SK-N-SH (cell line): ENCODE data around the gene LTBP1. TPM values are rescaled to one million over a fixed set of nuclear protein-coding genes. Genes with fewer than 3 reads are reported as not detected.

Experiments used
- CTCF ChIA-PET: fragments of 300-600, 350-600 bp; formaldehyde crosslinking; extraction: SDS; loops from one replicate; lab custom pipeline; 2021; lab: Yijun Ruan, JAX
- POLR2A ChIA-PET: fragments of 350-600 bp; sonication (Branson Sonifier 250); formaldehyde crosslinking; extraction: SDS; loops from one replicate; lab custom pipeline; 2020; ENCODE audit warnings: antibody characterized with exemption, inconsistent platforms; lab: Yijun Ruan, JAX
- DNase-seq: peaks from one replicate; pipeline ENCODE4 v3.0.0; 2012
- H2AFZ ChIP-seq: fragments of 200-600 bp; sonication (generic); 2 replicates; pipeline ENCODE4 v1.8.1; 2016; ENCODE audit warnings: antibody characterized with exemption, mild to moderate bottlenecking, low read depth
- H3F3A ChIP-seq: fragments of 200-600 bp; sonication (generic); replicated peaks from 2 replicates; pipeline ENCODE3; 2016; ENCODE audit warnings: antibody characterized with exemption, mild to moderate bottlenecking; ENCODE audit not compliant: insufficient read depth
- H3K27ac ChIP-seq, 2 experiments: fragments of 200-500 bp in 1 of 2; fragments of 200-600 bp in 1 of 2; sonication (Bioruptor generic) in 1 of 2; sonication (generic), shearing (Covaris generic) in 1 of 2; 2 replicates each; pipeline versions ENCODE4 v1.5.1 to v1.6.1; 2014 to 2016; ENCODE audit warnings: low read depth in 2 of 2, inconsistent platforms in 1 of 2, low read length in 1 of 2, mild to moderate bottlenecking in 1 of 2, mixed read lengths in 1 of 2
- H3K27me3 ChIP-seq: fragments of 200-600 bp; sonication (generic), shearing (Covaris generic); 2 replicates; pipeline ENCODE4 v1.6.1; 2016; ENCODE audit warnings: mixed run types; ENCODE audit not compliant: insufficient read depth
- H3K36me3 ChIP-seq, 2 experiments: fragments of 200-500 bp in 1 of 2; fragments of 200-600 bp in 1 of 2; sonication (Bioruptor generic) in 1 of 2; sonication (generic) in 1 of 2; replicated peaks in 1 of 2; 2 replicates each; pipeline versions ENCODE3 to v1.5.1; 2014 to 2016; ENCODE audit warnings: low read length in 1 of 2, mild to moderate bottlenecking in 1 of 2; ENCODE audit not compliant: insufficient read depth in 2 of 2, control insufficient read depth in 1 of 2
- H3K4me1 ChIP-seq, 2 experiments: fragments of 200-500 bp in 1 of 2; fragments of 200-600 bp in 1 of 2; sonication (Bioruptor generic) in 1 of 2; sonication (generic), shearing (Covaris generic) in 1 of 2; 2 replicates each; pipeline versions ENCODE4 v1.5.1 to v1.6.1; 2014 to 2016; ENCODE audit warnings: low read depth in 1 of 2, low read length in 1 of 2, mixed run types in 1 of 2; ENCODE audit not compliant: insufficient read depth in 2 of 2, control insufficient read depth in 1 of 2
- H3K4me2 ChIP-seq: fragments of 200-600 bp; sonication (generic), shearing (Covaris generic); 2 replicates; pipeline ENCODE4 v1.6.1; 2017; ENCODE audit warnings: mixed run types
- H3K4me3 ChIP-seq, 2 experiments: fragments of 200-500 bp in 1 of 2; fragments of 200-600 bp in 1 of 2; sonication (Bioruptor generic) in 1 of 2; sonication (generic), shearing (Covaris generic) in 1 of 2; 2 replicates each; pipeline versions ENCODE4 v1.5.1 to v1.8.1; 2014 to 2016; ENCODE audit warnings: low read depth in 2 of 2, inconsistent platforms in 1 of 2, low read length in 1 of 2, mild to moderate bottlenecking in 1 of 2, mixed read lengths in 1 of 2, moderate library complexity in 1 of 2
- H3K79me2 ChIP-seq: fragments of 200-600 bp; sonication (generic); 2 replicates; pipeline ENCODE4 v1.8.1; 2017; ENCODE audit warnings: mild to moderate bottlenecking; ENCODE audit not compliant: insufficient read depth
- H3K9ac ChIP-seq: fragments of 200-600 bp; sonication (generic); 2 replicates; pipeline ENCODE4 v1.6.1; 2017; ENCODE audit warnings: mixed run types
- H3K9me2 ChIP-seq: fragments of 200-600 bp; sonication (generic); 2 replicates; pipeline ENCODE4 v1.6.1; 2017; ENCODE audit warnings: mixed run types
- H3K9me3 ChIP-seq: fragments of 200-600 bp; sonication (generic); 2 replicates; pipeline ENCODE4 v1.6.1; 2017; ENCODE audit warnings: mixed run types, mild to moderate bottlenecking, moderate library complexity
- H4K20me1 ChIP-seq: fragments of 200-600 bp; sonication (generic); 2 replicates; pipeline ENCODE4 v1.6.1; 2017; ENCODE audit warnings: mild to moderate bottlenecking, mixed run types; ENCODE audit not compliant: insufficient read depth
- EP300 ChIP-seq, 2 experiments: IDR thresholded peaks; 2 replicates each; pipeline versions ENCODE4 v1.4.0 to v1.6.1; 2012; ENCODE audit warnings: borderline replicate concordance in 1 of 2, low read depth in 1 of 2, low read length in 1 of 2
- FOXJ3 ChIP-seq: sonication (generic); formaldehyde crosslinking; IDR thresholded peaks from 2 replicates; pipeline ENCODE4 v1.5.1; 2020; ENCODE audit warnings: mild to moderate bottlenecking, missing genetic modification reagents
- JUND ChIP-seq: IDR thresholded peaks from 2 replicates; pipeline ENCODE4 v1.4.0; 2012
- NFIC ChIP-seq: IDR thresholded peaks from 2 replicates; pipeline ENCODE4 v1.4.0; 2012; ENCODE audit warnings: borderline replicate concordance
- RCOR1 ChIP-seq: fragments of 150-350 bp; IDR thresholded peaks from 2 replicates; pipeline ENCODE4 v1.6.1; 2017; ENCODE audit warnings: antibody characterized with exemption, low read length
- TCF12 ChIP-seq: IDR thresholded peaks from 2 replicates; pipeline ENCODE4 v1.4.0; 2012
- YY1 ChIP-seq: IDR thresholded peaks from 2 replicates; pipeline ENCODE4 v1.4.0; 2012; ENCODE audit warnings: low read depth, mild to moderate bottlenecking
- WGBS: methylation state at CpG from one replicate; pipeline ENCODE4 v1.1.6; 2017; ENCODE audit warnings: low lambda C conversion rate; 5-methylcytosine and 5-hydroxymethylcytosine counted together
- polyA plus RNA-seq, 3 experiments: library from polyadenylated mRNA; depleted of rRNA; stranded (reverse); fragments of >200 nt; gene quantifications; 2 replicates each; pipeline ENCODE4 v1.2.3, GENCODE V29; 2012
- TF ChIP-seq, protein P1 (sequence below): IDR thresholded peaks from 2 replicates; pipeline ENCODE4; 2012
- TF ChIP-seq, protein P2 (sequence below): IDR thresholded peaks from 2 replicates; pipeline ENCODE4 v1.6.1; 2012; ENCODE audit warnings: mild to moderate bottlenecking, low read depth, low read length, moderate library complexity
- TF ChIP-seq, protein P3 (sequence below): fragments of 200-600 bp; sonication (generic); IDR thresholded peaks from 2 replicates; pipeline ENCODE4 v1.6.1; 2017; ENCODE audit warnings: antibody characterized with exemption, mild to moderate bottlenecking, moderate library complexity

LTBP1 gene
- polyA plus RNA-seq, 1 of the 3 experiments (the other 2 are of a cell fraction) = 467 TPM

DNA sequence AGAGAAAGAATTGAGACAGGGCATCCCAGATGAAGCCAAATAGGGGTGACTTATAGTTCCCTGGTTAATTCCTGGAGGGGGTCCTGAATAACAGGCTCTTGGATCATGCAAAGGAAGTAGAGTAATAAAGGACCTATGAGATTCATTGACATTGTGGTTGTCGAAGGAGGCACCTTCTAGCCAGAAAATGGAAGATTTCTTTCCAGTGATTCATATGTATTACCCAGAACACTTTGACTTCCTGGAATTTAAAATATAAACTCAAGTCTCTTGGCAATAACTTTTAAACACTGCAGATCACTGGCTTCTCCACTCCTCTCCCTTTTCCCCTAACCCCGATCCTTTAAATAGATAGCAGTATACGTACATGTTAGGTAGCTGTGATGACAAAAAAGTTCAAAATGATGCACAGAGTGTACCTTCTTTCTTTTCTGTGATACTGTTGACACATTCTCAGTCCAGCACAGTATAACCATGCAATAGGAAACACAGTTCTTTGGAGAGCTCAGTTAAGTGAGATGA lies 211.8 kb downstream of the LTBP1 start (continued):
- 0 out of 2 replicates have a peak, but pooled peaks have one; percentile 17 for TF ChIP-seq YY1
- TF ChIP-seq FOXJ3 (CRISPR knock-in tag) = no peak
- TF ChIP-seq RCOR1 = no peak
- TF ChIP-seq, all 33 proteins: peak for 15

DNA sequence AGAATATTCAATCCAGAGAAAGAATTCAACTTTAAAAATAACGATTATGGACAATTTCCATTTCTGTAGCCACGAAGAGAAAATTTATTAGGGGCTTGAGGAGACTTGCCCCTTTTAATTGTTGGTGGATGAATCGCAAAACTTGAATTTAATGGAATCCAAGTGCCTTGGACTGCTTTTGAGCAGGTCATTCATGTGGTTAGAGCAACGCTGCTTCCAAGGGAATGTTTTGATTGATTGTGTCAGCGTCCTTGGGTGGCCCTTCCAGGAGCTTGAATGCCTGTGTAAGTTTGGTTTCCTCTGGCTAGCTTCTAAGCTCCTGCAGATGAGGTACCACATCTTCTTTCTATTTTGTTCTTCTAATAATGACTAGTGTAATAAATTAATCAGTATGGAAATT lies 213.4 kb downstream of the LTBP1 start:
- Histone ChIP-seq H3K27ac (peak overlapping the region in 1 of 2 experiments; percentile 91; a peak in 2 of 4 replicates), H3K9ac (no peak overlapping the region; the same call in 1 of the 2 replicates), H3K27me3 (no peaks in the 10 kb centered on the region), H2AFZ (no peak overlapping the region), H3K4me3 (no peak overlapping the region)
- TF ChIP-seq JUND = peak; percentile 41; the same call in 1 of the 2 replicates
- TF ChIP-seq, protein P1, sequence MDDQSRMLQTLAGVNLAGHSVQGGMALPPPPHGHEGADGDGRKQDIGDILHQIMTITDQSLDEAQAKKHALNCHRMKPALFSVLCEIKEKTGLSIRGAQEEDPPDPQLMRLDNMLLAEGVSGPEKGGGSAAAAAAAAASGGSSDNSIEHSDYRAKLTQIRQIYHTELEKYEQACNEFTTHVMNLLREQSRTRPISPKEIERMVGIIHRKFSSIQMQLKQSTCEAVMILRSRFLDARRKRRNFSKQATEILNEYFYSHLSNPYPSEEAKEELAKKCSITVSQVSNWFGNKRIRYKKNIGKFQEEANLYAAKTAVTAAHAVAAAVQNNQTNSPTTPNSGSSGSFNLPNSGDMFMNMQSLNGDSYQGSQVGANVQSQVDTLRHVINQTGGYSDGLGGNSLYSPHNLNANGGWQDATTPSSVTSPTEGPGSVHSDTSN = peak; percentile 81
- TF ChIP-seq EP300 (IDR thresholded peaks at IDR 0.05; ENCODE audit: borderline replicate concordance in 1 of 2, low read depth in 1 of 2, low read length in 1 of 2) = peak in 1 of 2 experiments; percentile 48; a peak in 1 of 4 replicates
- TF ChIP-seq NFIC = peak; percentile 44
- TF ChIP-seq, protein P2, sequence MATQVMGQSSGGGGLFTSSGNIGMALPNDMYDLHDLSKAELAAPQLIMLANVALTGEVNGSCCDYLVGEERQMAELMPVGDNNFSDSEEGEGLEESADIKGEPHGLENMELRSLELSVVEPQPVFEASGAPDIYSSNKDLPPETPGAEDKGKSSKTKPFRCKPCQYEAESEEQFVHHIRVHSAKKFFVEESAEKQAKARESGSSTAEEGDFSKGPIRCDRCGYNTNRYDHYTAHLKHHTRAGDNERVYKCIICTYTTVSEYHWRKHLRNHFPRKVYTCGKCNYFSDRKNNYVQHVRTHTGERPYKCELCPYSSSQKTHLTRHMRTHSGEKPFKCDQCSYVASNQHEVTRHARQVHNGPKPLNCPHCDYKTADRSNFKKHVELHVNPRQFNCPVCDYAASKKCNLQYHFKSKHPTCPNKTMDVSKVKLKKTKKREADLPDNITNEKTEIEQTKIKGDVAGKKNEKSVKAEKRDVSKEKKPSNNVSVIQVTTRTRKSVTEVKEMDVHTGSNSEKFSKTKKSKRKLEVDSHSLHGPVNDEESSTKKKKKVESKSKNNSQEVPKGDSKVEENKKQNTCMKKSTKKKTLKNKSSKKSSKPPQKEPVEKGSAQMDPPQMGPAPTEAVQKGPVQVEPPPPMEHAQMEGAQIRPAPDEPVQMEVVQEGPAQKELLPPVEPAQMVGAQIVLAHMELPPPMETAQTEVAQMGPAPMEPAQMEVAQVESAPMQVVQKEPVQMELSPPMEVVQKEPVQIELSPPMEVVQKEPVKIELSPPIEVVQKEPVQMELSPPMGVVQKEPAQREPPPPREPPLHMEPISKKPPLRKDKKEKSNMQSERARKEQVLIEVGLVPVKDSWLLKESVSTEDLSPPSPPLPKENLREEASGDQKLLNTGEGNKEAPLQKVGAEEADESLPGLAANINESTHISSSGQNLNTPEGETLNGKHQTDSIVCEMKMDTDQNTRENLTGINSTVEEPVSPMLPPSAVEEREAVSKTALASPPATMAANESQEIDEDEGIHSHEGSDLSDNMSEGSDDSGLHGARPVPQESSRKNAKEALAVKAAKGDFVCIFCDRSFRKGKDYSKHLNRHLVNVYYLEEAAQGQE = no peak
- TF ChIP-seq, protein P3, sequence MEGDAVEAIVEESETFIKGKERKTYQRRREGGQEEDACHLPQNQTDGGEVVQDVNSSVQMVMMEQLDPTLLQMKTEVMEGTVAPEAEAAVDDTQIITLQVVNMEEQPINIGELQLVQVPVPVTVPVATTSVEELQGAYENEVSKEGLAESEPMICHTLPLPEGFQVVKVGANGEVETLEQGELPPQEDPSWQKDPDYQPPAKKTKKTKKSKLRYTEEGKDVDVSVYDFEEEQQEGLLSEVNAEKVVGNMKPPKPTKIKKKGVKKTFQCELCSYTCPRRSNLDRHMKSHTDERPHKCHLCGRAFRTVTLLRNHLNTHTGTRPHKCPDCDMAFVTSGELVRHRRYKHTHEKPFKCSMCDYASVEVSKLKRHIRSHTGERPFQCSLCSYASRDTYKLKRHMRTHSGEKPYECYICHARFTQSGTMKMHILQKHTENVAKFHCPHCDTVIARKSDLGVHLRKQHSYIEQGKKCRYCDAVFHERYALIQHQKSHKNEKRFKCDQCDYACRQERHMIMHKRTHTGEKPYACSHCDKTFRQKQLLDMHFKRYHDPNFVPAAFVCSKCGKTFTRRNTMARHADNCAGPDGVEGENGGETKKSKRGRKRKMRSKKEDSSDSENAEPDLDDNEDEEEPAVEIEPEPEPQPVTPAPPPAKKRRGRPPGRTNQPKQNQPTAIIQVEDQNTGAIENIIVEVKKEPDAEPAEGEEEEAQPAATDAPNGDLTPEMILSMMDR = no peak
- peak; percentile 65 for TF ChIP-seq TCF12
- TF ChIP-seq, all 33 proteins: peak for 5
- Histone ChIP-seq H3K4me2 (peak overlapping the region; percentile 10; the same call in 1 of the 2 replicates), H3K9me2 (no peaks in the 10 kb centered on the region), H3K79me2 (peaks cover 92% of the 10 kb centered on the region), H3K36me3 (peaks cover 4 to 37% of the 10 kb centered on the region in 2 experiments), H3K4me1 (peaks cover 0 to 38% of the 10 kb centered on the region in 2 experiments), H3K9me3 (no peaks in the 10 kb centered on the region), H4K20me1 (no peaks in the 10 kb centered on the region), H3F3A (peaks cover 45% of the 10 kb centered on the region)
- 46% methylated on average over 5 of the region's 5 CpGs for WGBS
- ChIA-PET POLR2A (no interaction called here), CTCF (interaction anchor here (0.7 kb wide), 1 partner anchor 10 kb away, joined by 3 read pairs; no protein-coding TSS in a partner anchor)
- DNase-seq = no peak
